Activated CD8-positive, alpha-beta memory T cell treated with anti-CD3 and anti-CD28 coated beads, Interleukin-2, amount 10 ng/mL, durations not matched to agents 7 days and 5 days (primary cell): ENCODE measurements around the gene TEDC2. TPM values are rescaled to one million over a fixed set of nuclear protein-coding genes. Genes with fewer than 3 reads are reported as not detected.

Source experiments
- ATAC-seq: fragments of 150-1000 bp; cut with Tn5 transposase; one replicate; pipeline ENCODE4 v1.10.0; 2021; ENCODE audit warnings: moderate library complexity
- CTCF ChIA-PET: fragments of 350-600 bp; sonication (Branson Sonifier 250); formaldehyde crosslinking; loops from one replicate; lab custom pipeline; 2021; ENCODE audit warnings: antibody characterized with exemption; lab: Charles Lee
- DNase-seq: peaks from one replicate; pipeline ENCODE4 v3.0.0-alpha.2; 2020
- H3K27ac Mint-ChIP-seq: one replicate; pipeline ENCODE4 v1.8.0; 2021; ENCODE audit warnings: mild to moderate bottlenecking, mixed read lengths
- H3K27me3 Mint-ChIP-seq: one replicate; pipeline ENCODE4 v1.8.0; 2021; ENCODE audit warnings: mixed read lengths
- H3K36me3 Mint-ChIP-seq: one replicate; pipeline ENCODE4 v1.8.0; 2021; ENCODE audit warnings: mild to moderate bottlenecking, mixed read lengths
- H3K4me1 Mint-ChIP-seq: one replicate; pipeline ENCODE4 v1.8.0; 2021; ENCODE audit warnings: mixed read lengths
- H3K4me3 Mint-ChIP-seq: one replicate; pipeline ENCODE4 v1.8.0; 2021; ENCODE audit warnings: mild to moderate bottlenecking, moderate library complexity, mixed read lengths
- H3K9me3 Mint-ChIP-seq: one replicate; pipeline ENCODE4 v1.8.0; 2022; ENCODE audit warnings: low read depth, mixed read lengths
- total RNA-seq, 2 experiments: library from RNA; stranded (reverse); gene quantifications; one replicate each; pipeline ENCODE4 v1.2.3, GENCODE V29; 2021

TEDC2 gene
- total RNA-seq, 2 experiments from 2014 or later: 24.9 to 27.5 TPM

- Mint-ChIP-seq H3K4me1 (peaks cover 17% of the 10 kb centered on the region), H3K27me3 (no peaks in the 10 kb centered on the region), H3K36me3 (no peaks in the 10 kb centered on the region), H3K4me3 (no peak overlapping the region), H3K9me3 (no peaks in the 10 kb centered on the region), H3K27ac (no peak overlapping the region)
- CTCF ChIA-PET: interaction anchor here (0.7 to 2.9 kb wide), 7 partner anchors 11 to 148 kb away, joined by 3 to 10 read pairs (median 6); partner anchors contain the start of genes ABCA3 and TBC1D24
- ATAC-seq (no peak), DNase-seq (no peak)
Measured at GRCh38 chr16:2487903-2488531, 28.1 kb downstream of the TEDC2 start.

- Mint-ChIP-seq H3K27ac (no peak overlapping the region), H3K27me3 (no peaks in the 10 kb centered on the region), H3K4me3 (no peak overlapping the region), H3K36me3 (no peaks in the 10 kb centered on the region), H3K9me3 (no peaks in the 10 kb centered on the region), H3K4me1 (peaks cover 17% of the 10 kb centered on the region)
- ATAC-seq: no peak
- DNase-seq: no peak
- CTCF ChIA-PET: interaction anchor here (1.7 to 2.9 kb wide), 3 partner anchors 11 to 15 kb away, joined by 4 to 10 read pairs (median 6); partner anchors contain the start of gene TBC1D24
Measured at GRCh38 chr16:2489581-2489980, 29.7 kb downstream of the TEDC2 start.

GRCh38 chr16:2490190-2491105 is 30.5 kb downstream of the TEDC2 start:
- DNase-seq: no peak
- H3K36me3 Mint-ChIP-seq: no peaks in the 10 kb centered on the region
- CTCF ChIA-PET: interaction anchor here (1.9 to 2.9 kb wide), 2 partner anchors 10 to 13 kb away, joined by 4 to 10 read pairs; no protein-coding TSS in a partner anchor
- H3K27ac Mint-ChIP-seq: no peak overlapping the region
- H3K4me1 Mint-ChIP-seq: peaks cover 17% of the 10 kb centered on the region
- no peaks in the 10 kb centered on the region for H3K27me3 Mint-ChIP-seq
- no peak overlapping the region for H3K4me3 Mint-ChIP-seq
- no peaks in the 10 kb centered on the region for H3K9me3 Mint-ChIP-seq
- ATAC-seq: no peak

DNA sequence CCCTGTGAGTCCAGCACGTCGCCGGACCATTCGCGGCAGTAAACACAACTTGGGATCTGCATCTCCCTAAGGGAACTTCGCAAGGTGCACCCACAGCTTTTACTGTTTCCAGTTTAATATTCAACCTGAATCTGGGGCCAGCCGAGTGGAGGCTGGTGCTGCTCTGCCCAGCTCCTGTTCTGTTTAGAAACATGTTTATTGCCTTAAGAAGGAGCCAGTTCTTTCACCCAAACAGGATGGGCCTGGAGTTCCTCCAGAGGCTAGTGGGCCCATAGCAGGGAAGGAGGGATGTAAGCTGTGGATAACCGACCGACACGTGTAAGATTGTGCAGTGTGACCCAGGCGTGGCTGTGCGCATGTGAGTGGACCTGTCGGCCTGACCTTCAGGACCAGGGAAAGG is 32.4 kb downstream of the TEDC2 start:
- Mint-ChIP-seq H3K4me3 (no peak overlapping the region), H3K9me3 (no peaks in the 10 kb centered on the region), H3K36me3 (no peaks in the 10 kb centered on the region), H3K27ac (no peak overlapping the region), H3K27me3 (no peaks in the 10 kb centered on the region), H3K4me1 (peaks cover 4% of the 10 kb centered on the region)
- CTCF ChIA-PET: no interaction called here
- DNase-seq (no peak), ATAC-seq (no peak)

GRCh38 chr16:2493605-2494004 is 33.7 kb downstream of the TEDC2 start:
- CTCF ChIA-PET: no interaction called here
- Mint-ChIP-seq H3K4me1 (no peaks in the 10 kb centered on the region), H3K9me3 (no peaks in the 10 kb centered on the region), H3K27me3 (no peaks in the 10 kb centered on the region), H3K27ac (no peak overlapping the region), H3K4me3 (no peak overlapping the region), H3K36me3 (peaks cover 2% of the 10 kb centered on the region)
- DNase-seq (no peak), ATAC-seq (no peak)

DNA sequence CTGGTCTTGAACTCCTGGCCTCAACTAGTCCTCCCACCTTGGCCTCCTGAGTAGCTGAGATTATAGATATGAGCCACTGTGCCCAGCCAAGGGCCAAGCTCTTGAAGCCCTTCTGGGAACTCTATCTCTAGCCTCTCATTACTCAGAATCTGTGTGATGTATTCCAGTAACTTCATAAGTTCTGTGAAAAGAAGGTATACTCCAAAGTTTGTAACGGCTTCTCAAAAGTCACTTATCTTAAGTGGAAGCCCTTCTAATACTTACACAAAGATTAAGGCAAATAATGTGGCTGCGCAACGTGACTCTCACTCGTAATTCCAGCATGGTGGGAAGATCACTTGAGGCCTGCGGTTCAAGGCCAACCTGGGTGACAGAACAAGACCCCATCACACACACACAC is 34.7 kb downstream of the TEDC2 start:
- Mint-ChIP-seq H3K36me3 (peaks cover 2% of the 10 kb centered on the region), H3K27ac (no peak overlapping the region), H3K9me3 (no peaks in the 10 kb centered on the region), H3K27me3 (no peaks in the 10 kb centered on the region), H3K4me1 (no peaks in the 10 kb centered on the region), H3K4me3 (no peak overlapping the region)
- CTCF ChIA-PET: interaction anchor here (1.5 kb wide), 1 partner anchor 154 kb away, joined by 3 read pairs; the partner anchor contains the start of gene ABCA3
- DNase-seq: no peak
- no peak for ATAC-seq

GRCh38 chr16:2495041-2495440 is 35.1 kb downstream of the TEDC2 start:
- CTCF ChIA-PET: interaction anchor here (1.5 kb wide), 1 partner anchor 155 kb away, joined by 3 read pairs; the partner anchor contains the start of gene ABCA3
- no peaks in the 10 kb centered on the region for H3K9me3 Mint-ChIP-seq

GRCh38 chr16:2496223-2497115 is 36.6 kb downstream of the TEDC2 start:
- Mint-ChIP-seq H3K9me3 (no peaks in the 10 kb centered on the region), H3K27me3 (no peaks in the 10 kb centered on the region), H3K36me3 (peaks cover 2% of the 10 kb centered on the region), H3K27ac (no peak overlapping the region), H3K4me1 (no peaks in the 10 kb centered on the region), H3K4me3 (no peak overlapping the region)
- ATAC-seq (no peak), DNase-seq (no peak)
- CTCF ChIA-PET: interaction anchor here (0.6 to 1.3 kb wide), 2 partner anchors 14 to 159 kb away, joined by 4 read pairs; no protein-coding TSS in a partner anchor

More at GRCh38 chr16:2495041-2495440, 35.1 kb downstream of the TEDC2 start:
- Mint-ChIP-seq H3K36me3 (peaks cover 2% of the 10 kb centered on the region), H3K4me1 (no peaks in the 10 kb centered on the region), H3K27me3 (no peaks in the 10 kb centered on the region), H3K4me3 (no peak overlapping the region), H3K27ac (no peak overlapping the region)
- DNase-seq: no peak
- ATAC-seq: no peak

GRCh38 chr16:2497116-2497630 is 37.3 kb downstream of the TEDC2 start:
- Mint-ChIP-seq H3K4me1 (no peaks in the 10 kb centered on the region), H3K27ac (no peak overlapping the region), H3K4me3 (no peak overlapping the region), H3K9me3 (no peaks in the 10 kb centered on the region), H3K27me3 (no peaks in the 10 kb centered on the region), H3K36me3 (peaks cover 2% of the 10 kb centered on the region)
- ATAC-seq (no peak), DNase-seq (no peak)
- CTCF ChIA-PET: no interaction called here

- Mint-ChIP-seq H3K27ac (no peak overlapping the region), H3K27me3 (no peaks in the 10 kb centered on the region), H3K4me1 (no peaks in the 10 kb centered on the region), H3K36me3 (peaks cover 2% of the 10 kb centered on the region), H3K4me3 (no peak overlapping the region), H3K9me3 (no peaks in the 10 kb centered on the region)
- CTCF ChIA-PET: interaction anchor here (1.2 kb wide), 1 partner anchor 10 kb away, joined by 4 read pairs; no protein-coding TSS in a partner anchor
- no peak for ATAC-seq
- no peak for DNase-seq
Measured at GRCh38 chr16:2497695-2498484, 38.0 kb downstream of the TEDC2 start.

GRCh38 chr16:2498531-2499253 is 38.8 kb downstream of the TEDC2 start:
- Mint-ChIP-seq H3K27me3 (no peaks in the 10 kb centered on the region), H3K27ac (no peak overlapping the region), H3K4me3 (no peak overlapping the region), H3K36me3 (peaks cover 2% of the 10 kb centered on the region), H3K9me3 (no peaks in the 10 kb centered on the region), H3K4me1 (no peaks in the 10 kb centered on the region)
- CTCF ChIA-PET: interaction anchor here (1.2 kb wide), 1 partner anchor 10 kb away, joined by 4 read pairs; no protein-coding TSS in a partner anchor
- DNase-seq (no peak), ATAC-seq (no peak)
